ENCODE results near the gene SMURF1.
"Not testable (repeated sequence)": the region's sequence is repeated elsewhere in the genome, so short reads cannot be mapped to it uniquely, and the experiment has no call there.

Gene SMURF1

GRCh38 chr7:99120916-99121315 lies 23.0 kb downstream of the SMURF1 start:
- no peak for DNase-seq

GRCh38 chr7:99120501-99120900 lies 23.4 kb downstream of the SMURF1 start:
- DNase-seq, result no peak

DNA sequence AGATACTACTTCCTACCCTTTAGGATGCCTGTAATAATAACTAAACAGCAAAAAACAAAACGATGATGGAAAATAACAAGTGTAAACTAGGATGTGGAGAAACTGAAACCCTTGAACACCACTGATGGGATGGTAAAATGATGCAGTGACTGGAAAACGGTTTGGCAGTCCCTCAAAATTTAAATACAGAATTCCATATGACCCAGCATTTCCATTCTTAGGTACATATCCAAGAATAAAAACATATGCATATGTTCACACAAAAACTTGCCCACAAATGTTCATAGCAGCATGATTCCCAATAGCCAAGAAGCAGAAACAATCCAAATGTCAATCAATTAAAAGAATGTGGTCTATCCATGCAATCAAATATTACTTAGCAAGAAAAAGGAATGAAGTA lies 25.8 kb downstream of the SMURF1 start:
- no peak for DNase-seq

- DNase-seq, result no peak
Measured at GRCh38 chr7:99116144-99116543, 27.8 kb downstream of the SMURF1 start.

DNA sequence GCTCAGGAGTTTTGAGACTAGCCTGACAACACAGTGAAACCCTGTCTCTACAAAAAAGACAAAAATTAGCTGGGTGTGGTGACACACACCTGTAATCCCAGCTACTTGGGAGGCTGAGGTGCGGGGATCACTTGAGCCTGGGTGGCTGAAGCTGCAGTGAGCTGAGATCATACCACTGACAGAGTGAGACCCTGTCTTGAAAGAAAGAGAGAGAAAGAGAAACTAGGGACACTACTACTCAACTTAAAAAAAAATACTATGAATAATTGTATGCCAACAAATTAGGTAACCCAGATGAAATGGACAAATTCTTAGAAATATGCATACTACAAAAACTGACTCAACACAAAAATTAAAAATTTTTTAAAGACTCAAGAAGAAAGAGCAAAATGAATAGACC lies 28.5 kb downstream of the SMURF1 start:
- no peak for DNase-seq

- no peak for DNase-seq
Measured at GRCh38 chr7:99112979-99113378, 30.9 kb downstream of the SMURF1 start.

DNA sequence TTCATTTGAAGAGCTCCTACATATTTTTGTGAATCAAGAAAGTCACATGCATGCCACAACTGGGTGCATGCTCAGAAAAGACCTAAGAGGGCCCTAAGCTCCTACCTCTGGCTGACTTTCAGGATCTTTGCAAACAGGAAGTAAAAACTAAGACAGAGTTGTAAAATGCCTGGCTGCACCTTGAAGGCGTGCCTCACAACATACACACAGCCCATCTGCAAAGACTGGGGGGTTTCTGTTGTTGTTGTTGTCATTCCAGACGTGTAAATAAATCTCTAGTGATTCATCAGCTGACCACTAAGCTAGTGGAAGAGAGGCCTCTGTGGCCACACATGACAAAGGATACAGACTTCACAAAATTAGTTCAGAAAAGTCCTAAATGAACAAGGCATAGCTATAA lies 31.8 kb downstream of the SMURF1 start:
- no peak for DNase-seq

DNA sequence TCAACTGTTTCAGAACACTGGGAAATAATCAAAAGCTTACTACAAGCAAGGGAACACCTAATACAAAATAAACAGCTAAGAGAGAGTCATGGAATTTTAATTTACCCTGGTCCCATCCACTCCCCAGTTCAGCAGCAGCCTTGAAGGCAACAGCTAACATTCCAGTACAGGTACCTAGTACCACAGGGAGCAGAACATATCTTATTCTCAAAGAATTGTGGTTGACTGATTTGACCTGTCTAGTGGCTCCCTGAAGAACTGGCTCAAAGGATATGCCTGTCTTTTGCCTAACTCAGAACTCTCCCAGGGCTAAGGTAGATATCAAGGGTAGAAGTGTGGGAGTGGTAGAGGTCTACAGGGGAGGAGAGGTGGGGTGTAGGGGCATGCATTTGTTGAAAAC lies 32.3 kb downstream of the SMURF1 start:
- no peak for DNase-seq

- no peak for DNase-seq
Measured at GRCh38 chr7:99109108-99110051, 34.5 kb downstream of the SMURF1 start.

- DNase-seq, result no peak
Measured at GRCh38 chr7:99108613-99109012, 35.3 kb downstream of the SMURF1 start.

DNA sequence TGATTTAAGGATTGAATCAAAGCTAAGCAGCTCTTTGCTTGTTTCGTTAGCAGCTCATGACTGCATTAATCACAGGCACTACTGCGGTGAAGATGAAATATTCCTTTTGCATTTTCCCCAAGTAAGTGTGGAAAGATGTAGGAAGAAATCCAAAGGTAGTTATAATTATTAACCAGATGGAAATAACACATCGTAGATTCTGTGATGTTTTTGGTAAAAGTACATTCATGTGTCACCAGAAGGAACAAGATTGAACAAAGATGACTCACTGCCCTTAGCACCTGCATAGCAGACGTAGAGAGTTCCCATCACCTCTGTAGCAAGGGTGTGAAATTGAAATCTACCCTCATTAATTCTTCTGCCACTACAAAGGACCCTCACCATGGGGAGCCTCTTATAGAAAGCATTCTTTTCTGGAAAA lies 37.1 kb downstream of the SMURF1 start:
- no peak for DNase-seq

DNA sequence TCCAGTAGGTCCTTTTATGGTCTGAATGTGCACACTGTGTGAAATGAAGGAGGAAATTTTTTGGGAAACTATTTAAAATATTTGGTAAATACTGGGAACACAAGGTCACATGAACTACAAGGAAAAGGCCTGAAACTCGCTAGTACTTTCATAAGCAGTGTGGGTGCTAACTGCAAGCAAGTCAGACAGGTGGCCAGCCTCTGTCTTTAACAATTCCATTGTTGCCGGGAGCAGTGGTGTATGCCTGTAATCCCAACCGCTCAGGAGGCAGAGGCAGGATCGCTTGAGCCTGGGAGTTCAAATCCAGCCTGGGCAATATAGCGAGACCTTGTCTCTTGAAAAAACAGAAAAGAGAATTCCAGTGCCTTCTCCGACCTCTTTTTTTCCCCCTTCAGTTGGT lies 37.5 kb downstream of the SMURF1 start:
- DNase-seq, result no peak

GRCh38 chr7:99105756-99106155 lies 38.2 kb downstream of the SMURF1 start:
- no peak for DNase-seq

- no peak for DNase-seq
Measured at GRCh38 chr7:99104631-99105030, 39.3 kb downstream of the SMURF1 start.

GRCh38 chr7:99103836-99104235 lies 40.1 kb downstream of the SMURF1 start:
- not testable (repeated sequence) for DNase-seq

DNA sequence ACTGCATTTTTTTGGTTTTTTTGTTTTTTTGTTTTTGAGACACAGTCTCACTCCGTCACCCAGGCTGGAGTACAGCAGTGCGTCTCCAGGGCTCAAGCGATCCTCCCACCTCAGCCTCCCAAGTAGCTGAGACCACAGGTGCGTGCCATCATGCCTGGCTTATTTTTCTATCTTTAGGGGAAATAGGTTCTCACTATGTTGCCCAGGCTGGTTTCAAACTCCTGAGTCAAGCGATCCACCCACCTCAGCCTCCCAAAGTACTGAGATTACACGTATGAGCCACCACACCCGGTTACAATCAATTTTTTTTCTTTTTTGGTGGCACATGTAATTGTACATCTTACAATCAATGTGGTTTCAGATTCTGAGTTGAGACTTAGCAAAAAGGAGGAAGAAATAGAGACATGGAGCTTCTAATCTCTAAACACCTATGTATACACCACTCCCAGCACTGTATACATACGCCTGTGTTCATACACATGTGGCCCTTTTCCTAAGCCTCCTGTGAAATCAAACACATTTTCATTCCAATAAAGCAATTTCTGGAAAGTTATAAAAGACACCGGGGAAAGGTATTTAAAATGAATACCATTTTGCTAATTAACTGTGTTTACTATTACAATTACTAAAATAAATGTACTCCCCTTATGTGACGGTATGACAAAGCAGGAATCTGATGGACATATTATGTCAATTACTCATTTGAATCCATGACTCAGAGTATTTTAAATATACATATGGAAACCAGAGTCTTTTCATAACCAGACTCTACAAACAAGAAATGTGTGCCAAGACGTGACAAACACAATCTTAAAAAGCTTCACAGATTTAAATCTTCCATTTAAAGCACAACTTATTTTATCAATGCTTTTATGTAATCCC lies 40.9 kb downstream of the SMURF1 start:
- DNase-seq, result no peak

- DNase-seq, result no peak
Measured at GRCh38 chr7:99102361-99102760, 41.5 kb downstream of the SMURF1 start.

DNA sequence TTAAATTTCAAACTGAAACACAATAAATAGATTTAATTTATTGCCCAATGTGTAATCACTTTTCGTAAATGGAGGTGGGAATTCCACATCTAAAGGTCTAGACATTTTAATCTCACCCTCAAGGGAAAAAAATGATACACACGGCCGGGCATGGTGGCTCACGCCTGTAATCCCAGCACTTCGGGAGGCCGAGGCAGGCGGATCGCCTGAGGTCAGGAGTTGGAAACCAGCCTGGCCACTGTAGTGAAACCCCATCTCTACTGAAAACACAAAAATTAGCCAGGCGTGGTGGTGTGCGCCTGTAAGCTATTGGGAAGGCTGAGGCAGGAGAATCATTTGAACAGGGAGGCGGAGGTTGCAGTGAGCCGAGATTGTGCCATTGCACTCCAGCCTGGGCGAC lies 42.4 kb downstream of the SMURF1 start:
- DNase-seq, result not testable (repeated sequence)

DNA sequence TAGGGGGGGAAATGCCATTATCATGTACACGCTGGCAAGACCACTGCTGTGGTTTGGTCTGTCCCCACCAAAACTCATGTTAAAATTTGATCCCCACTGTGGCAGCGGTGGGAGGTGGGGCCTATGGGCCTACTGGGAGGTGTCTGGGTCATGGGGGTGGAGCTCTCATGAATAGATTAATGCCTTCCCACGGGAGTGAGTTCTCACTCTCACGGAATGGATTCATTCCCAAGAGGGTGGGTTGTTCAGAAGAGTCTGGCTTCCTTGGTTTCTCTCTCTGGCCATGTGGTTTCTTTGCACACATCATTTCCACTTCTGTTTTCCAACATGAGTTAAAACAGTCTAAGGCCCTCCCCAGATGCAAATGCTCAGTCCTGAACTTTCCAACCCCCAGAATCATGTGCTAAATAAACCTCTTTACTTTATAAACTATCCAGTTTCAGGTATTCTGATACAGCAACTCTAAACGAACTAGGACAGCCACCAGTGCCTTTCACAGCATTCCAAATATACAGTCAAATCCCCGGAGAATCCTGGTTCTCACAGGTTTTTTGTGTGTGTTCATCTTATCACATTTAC lies 44.3 kb downstream of the SMURF1 start:
- no peak for DNase-seq

DNA sequence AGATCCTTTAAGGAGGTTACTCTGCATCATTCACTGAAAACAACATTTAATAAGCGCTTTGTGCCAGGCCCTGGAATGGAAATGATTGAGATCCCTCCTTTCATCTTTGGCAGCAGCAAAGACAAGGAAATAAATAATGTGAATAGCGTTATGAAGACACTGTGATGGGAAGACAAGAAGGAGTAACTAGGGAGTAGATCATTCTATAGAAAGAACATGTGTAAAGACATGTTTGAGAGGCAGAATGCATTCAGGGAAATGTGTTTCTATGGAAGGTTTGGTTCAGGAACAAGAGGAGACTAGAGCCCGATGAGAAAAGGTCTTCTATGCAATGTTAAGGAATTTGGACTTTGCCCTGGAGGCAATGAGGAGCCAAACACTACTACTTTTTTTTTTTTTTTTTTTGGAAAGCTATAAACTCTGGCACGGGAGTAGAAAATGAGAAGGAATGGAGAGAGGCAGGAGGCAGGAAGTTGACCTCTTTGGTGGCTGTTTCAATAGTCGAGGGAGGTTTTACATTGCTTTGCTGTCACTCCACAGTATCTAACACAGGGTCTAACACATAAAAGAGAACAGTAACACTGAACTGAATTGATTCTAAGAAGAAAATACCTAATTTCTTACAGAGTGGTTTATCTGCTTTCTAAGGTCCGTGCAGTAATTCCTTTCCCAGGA lies 44.9 kb downstream of the SMURF1 start:
- DNase-seq, result no peak

- DNase-seq, result no peak
Measured at GRCh38 chr7:99098286-99098823, 45.6 kb downstream of the SMURF1 start.

GRCh38 chr7:99097730-99098129 lies 46.2 kb downstream of the SMURF1 start:
- no peak for DNase-seq

Measured in activated gamma-delta T cell (primary cell).